22Rv1 (cell line): Measurements from ENCODE around the gene USP34.

Experiments used
- CTCF ChIP-seq: fragments of 450-650 bp; IDR thresholded peaks from 2 replicates; pipeline ENCODE4 v1.5.1; 2017; ENCODE audit warnings: mild to moderate bottlenecking
- ZFX ChIP-seq: fragments of 450-650 bp; IDR thresholded peaks from 2 replicates; pipeline ENCODE4 v1.6.1; 2017; ENCODE audit warnings: antibody characterized with exemption, borderline replicate concordance

GRCh38 chr2:61180686-61181085 lies 290.2 kb downstream of the USP34 start:
- TF ChIP-seq CTCF (no peak), ZFX (no peak)
